ENCODE measurements around the gene TIPRL. TPM values are rescaled to one million over a fixed set of nuclear protein-coding genes. Genes with fewer than 3 reads are reported as not detected.

The TIPRL gene
- polyA plus RNA-seq, 2 of the 4 experiments (the other 2 are of a cell fraction) = 31.6 to 70.7 TPM

- peak overlapping the region; percentile 83 for H3K4me2 ChIP-seq
- ChIA-PET CTCF (interaction anchor here (1.1 kb wide), 1 partner anchor 9 kb away, joined by 3 read pairs; no protein-coding TSS in a partner anchor), POLR2A (no interaction called here)
- H3K4me3 ChIP-seq = no peak overlapping the region
- no peaks in the 10 kb centered on the region for H3K9me3 ChIP-seq
- TF ChIP-seq POLR2A (IDR thresholded peaks at IDR 0.05; ENCODE audit: low read length) (no peak), FOSL2 (IDR thresholded peaks at IDR 0.05) (no peak), FOSL2 (CRISPR knock-in tag; IDR thresholded peaks at IDR 0.05) (0 out of 2 replicates have a peak, but pooled peaks have one; percentile 15), CBX8 (IDR thresholded peaks at IDR 0.05) (no peak)
- H3K27ac ChIP-seq = no peak overlapping the region
- ATAC-seq (no peak), FAIRE-seq (no peak), DNase-seq (ENCODE audit: low read depth in 1 of 2, low spot score in 1 of 2) (no peak)
- 74% methylated on average over 5 of the region's 5 CpGs for WGBS (ENCODE audit: missing lambda C conversion rate)
- H3K4me1 ChIP-seq = peaks cover 16% of the 10 kb centered on the region
Observed at GRCh38 chr1:168138134-168138533, 40.6 kb upstream of the TIPRL start.

- FAIRE-seq (no peak), DNase-seq (ENCODE audit: low read depth in 1 of 2, low spot score in 1 of 2) (no peak), ATAC-seq (no peak)
- H3K4me1 ChIP-seq = peaks cover 16% of the 10 kb centered on the region
- H3K4me3 ChIP-seq = no peak overlapping the region
- H3K9me3 ChIP-seq = no peaks in the 10 kb centered on the region
- no peak overlapping the region for H3K4me2 ChIP-seq
- TF ChIP-seq SMC3 (IDR thresholded peaks at IDR 0.05) (no peak), BHLHE40 (IDR thresholded peaks at IDR 0.05; ENCODE audit: low read depth, low read length) (no peak), EP300 (IDR thresholded peaks at IDR 0.05) (no peak), NR3C1 (IDR thresholded peaks at IDR 0.05) (no peak), CBX2 (IDR thresholded peaks at IDR 0.05; ENCODE audit: borderline replicate concordance, low read depth) (no peak), RAD21 (conservative IDR thresholded peaks at IDR 0.05 in 1 of 2, IDR thresholded peaks at IDR 0.05 in 1 of 2) (no peak)
- ChIA-PET POLR2A (no interaction called here), CTCF (interaction anchor here (1.1 kb wide), 1 partner anchor 8 kb away, joined by 3 read pairs; no protein-coding TSS in a partner anchor)
- no peak overlapping the region for H3K27ac ChIP-seq
Observed at GRCh38 chr1:168139070-168139469, 39.7 kb upstream of the TIPRL start.

- Histone ChIP-seq H3K9me3 (no peaks in the 10 kb centered on the region), H3K27ac (no peak overlapping the region), H3K4me3 (no peak overlapping the region), H3K4me1 (peaks cover 15% of the 10 kb centered on the region), H3K4me2 (no peak overlapping the region)
- ATAC-seq = no peak
- no peak for FAIRE-seq
- ChIA-PET CTCF (interaction anchor here (1.2 kb wide), 1 partner anchor 94 kb away, joined by 4 read pairs; no protein-coding TSS in a partner anchor), POLR2A (no interaction called here)
- no peak for DNase-seq (ENCODE audit: low read depth in 1 of 2, low spot score in 1 of 2)
- 61% methylated on average over 3 of the region's 3 CpGs for WGBS (ENCODE audit: missing lambda C conversion rate)
- TF ChIP-seq ZFP36 (IDR thresholded peaks at IDR 0.05; ENCODE audit: borderline replicate concordance, partially characterized antibody) (no peak), EP300 (IDR thresholded peaks at IDR 0.05) (no peak), POLR2AphosphoS2 (conservative IDR thresholded peaks at IDR 0.05; ENCODE audit: low read length) (no peak), MYC (IDR thresholded peaks at IDR 0.05; ENCODE audit: borderline replicate concordance, low read length) (no peak), ELK1 (IDR thresholded peaks at IDR 0.05; ENCODE audit: low read depth, low read length) (no peak), JUNB (IDR thresholded peaks at IDR 0.05) (no peak), SMC3 (IDR thresholded peaks at IDR 0.05) (no peak), HES2 (IDR thresholded peaks at IDR 0.05) (no peak), CTCF (IDR thresholded peaks at IDR 0.05) (no peak), NFE2L2 (conservative IDR thresholded peaks at IDR 0.05; ENCODE audit: low read length) (no peak), CBX8 (IDR thresholded peaks at IDR 0.05) (no peak)
Observed at GRCh38 chr1:168141871-168142385, 36.8 kb upstream of the TIPRL start.

Data from A549 (cell line).